Mucosa of stomach (tissue), 1 donor: ENCODE results near the gene FBXO21.

ENCODE experiments used
- H3K27me3 ChIP-seq: one replicate; pipeline ENCODE4 v1.7.0; 2013; ENCODE audit warnings: mild to moderate bottlenecking, low read length; ENCODE audit not compliant: control insufficient read depth, insufficient read depth
- H3K36me3 ChIP-seq: one replicate; pipeline ENCODE4 v1.7.0; 2013; ENCODE audit warnings: low read length; ENCODE audit not compliant: control insufficient read depth, insufficient read depth
- H3K4me1 ChIP-seq: one replicate; pipeline ENCODE4 v1.7.0; 2013; ENCODE audit warnings: mild to moderate bottlenecking, low read length; ENCODE audit not compliant: control insufficient read depth, insufficient read depth
- H3K4me3 ChIP-seq: one replicate; pipeline ENCODE4 v1.7.0; 2013; ENCODE audit warnings: low read length
- H3K9ac ChIP-seq: one replicate; pipeline ENCODE4 v1.7.0; 2013; ENCODE audit warnings: mild to moderate bottlenecking, low read length, moderate library complexity
- H3K9me3 ChIP-seq: one replicate; pipeline ENCODE4 v1.7.0; 2013; ENCODE audit warnings: mild to moderate bottlenecking, low read length, moderate library complexity; ENCODE audit not compliant: control insufficient read depth
- donor health status: Pancreatic carcinoma.

The FBXO21 gene

GRCh38 chr12:117178301-117178700 is 12.0 kb downstream of the FBXO21 start:
- H3K27me3 ChIP-seq: no peaks in the 10 kb centered on the region
- no peaks in the 10 kb centered on the region for H3K4me1 ChIP-seq
- peaks cover 8% of the 10 kb centered on the region for H3K36me3 ChIP-seq
- H3K9me3 ChIP-seq: no peaks in the 10 kb centered on the region
- H3K4me3 ChIP-seq: no peak overlapping the region
- H3K9ac ChIP-seq: no peak overlapping the region

GRCh38 chr12:117172168-117172567 is 18.1 kb downstream of the FBXO21 start:
- Histone ChIP-seq H3K9me3 (no peaks in the 10 kb centered on the region), H3K27me3 (no peaks in the 10 kb centered on the region), H3K4me1 (no peaks in the 10 kb centered on the region), H3K9ac (no peak overlapping the region), H3K36me3 (peaks cover 13% of the 10 kb centered on the region), H3K4me3 (no peak overlapping the region)

- Histone ChIP-seq H3K9ac (no peak overlapping the region), H3K27me3 (no peaks in the 10 kb centered on the region), H3K9me3 (no peaks in the 10 kb centered on the region), H3K4me3 (no peak overlapping the region), H3K36me3 (peaks cover 13% of the 10 kb centered on the region), H3K4me1 (no peaks in the 10 kb centered on the region)
These were observed 18.6 kb downstream of the FBXO21 start for GRCh38 chr12:117171499-117172162.

- no peaks in the 10 kb centered on the region for H3K27me3 ChIP-seq
- peaks cover 7% of the 10 kb centered on the region for H3K4me1 ChIP-seq
- H3K4me3 ChIP-seq: no peak overlapping the region
- peaks cover 10% of the 10 kb centered on the region for H3K36me3 ChIP-seq
- H3K9me3 ChIP-seq: no peaks in the 10 kb centered on the region
- no peak overlapping the region for H3K9ac ChIP-seq
These were observed 20.7 kb downstream of the FBXO21 start for GRCh38 chr12:117169548-117169947.

- Histone ChIP-seq H3K9ac (no peak overlapping the region), H3K27me3 (no peaks in the 10 kb centered on the region), H3K4me3 (no peak overlapping the region), H3K9me3 (no peaks in the 10 kb centered on the region), H3K4me1 (peaks cover 7% of the 10 kb centered on the region), H3K36me3 (peaks cover 10% of the 10 kb centered on the region)
These were observed 21.3 kb downstream of the FBXO21 start for GRCh38 chr12:117168976-117169375.

- peaks cover 7% of the 10 kb centered on the region for H3K4me1 ChIP-seq
- no peaks in the 10 kb centered on the region for H3K9me3 ChIP-seq
- H3K27me3 ChIP-seq: no peaks in the 10 kb centered on the region
- no peak overlapping the region for H3K9ac ChIP-seq
- H3K4me3 ChIP-seq: no peak overlapping the region
- peaks cover 10% of the 10 kb centered on the region for H3K36me3 ChIP-seq
These were observed 22.5 kb downstream of the FBXO21 start for GRCh38 chr12:117167769-117168168.

GRCh38 chr12:117166107-117166506 is 24.2 kb downstream of the FBXO21 start:
- peaks cover 7% of the 10 kb centered on the region for H3K4me1 ChIP-seq
- H3K27me3 ChIP-seq: no peaks in the 10 kb centered on the region
- no peak overlapping the region for H3K4me3 ChIP-seq
- H3K9me3 ChIP-seq: no peaks in the 10 kb centered on the region
- no peak overlapping the region for H3K9ac ChIP-seq
- H3K36me3 ChIP-seq: peaks cover 21% of the 10 kb centered on the region

- Histone ChIP-seq H3K4me1 (peaks cover 7% of the 10 kb centered on the region), H3K27me3 (no peaks in the 10 kb centered on the region), H3K36me3 (peaks cover 18% of the 10 kb centered on the region), H3K4me3 (no peak overlapping the region), H3K9me3 (no peaks in the 10 kb centered on the region), H3K9ac (no peak overlapping the region)
These were observed 24.9 kb downstream of the FBXO21 start for GRCh38 chr12:117165342-117165741.

GRCh38 chr12:117162633-117163032 is 27.6 kb downstream of the FBXO21 start:
- Histone ChIP-seq H3K4me3 (no peak overlapping the region), H3K4me1 (peaks cover 7% of the 10 kb centered on the region), H3K36me3 (peaks cover 17% of the 10 kb centered on the region), H3K9me3 (no peaks in the 10 kb centered on the region), H3K27me3 (no peaks in the 10 kb centered on the region), H3K9ac (no peak overlapping the region)

GRCh38 chr12:117162167-117162539 is 28.1 kb downstream of the FBXO21 start:
- peaks cover 17% of the 10 kb centered on the region for H3K36me3 ChIP-seq
- H3K4me1 ChIP-seq: peaks cover 7% of the 10 kb centered on the region
- H3K9ac ChIP-seq: no peak overlapping the region
- H3K27me3 ChIP-seq: no peaks in the 10 kb centered on the region
- H3K9me3 ChIP-seq: no peaks in the 10 kb centered on the region
- no peak overlapping the region for H3K4me3 ChIP-seq

- Histone ChIP-seq H3K4me3 (no peak overlapping the region), H3K36me3 (peaks cover 17% of the 10 kb centered on the region), H3K9ac (no peak overlapping the region), H3K9me3 (no peaks in the 10 kb centered on the region), H3K27me3 (no peaks in the 10 kb centered on the region), H3K4me1 (peaks cover 7% of the 10 kb centered on the region)
These were observed 28.7 kb downstream of the FBXO21 start for GRCh38 chr12:117161460-117162166.

GRCh38 chr12:117159674-117160073 is 30.6 kb downstream of the FBXO21 start:
- Histone ChIP-seq H3K4me3 (no peak overlapping the region), H3K36me3 (peaks cover 16% of the 10 kb centered on the region), H3K9me3 (no peaks in the 10 kb centered on the region), H3K4me1 (no peaks in the 10 kb centered on the region), H3K27me3 (no peaks in the 10 kb centered on the region), H3K9ac (no peak overlapping the region)
